SK-N-DZ (cell line): ENCODE data around the gene ZNF595. TPM values are rescaled to one million over a fixed set of nuclear protein-coding genes. Genes with fewer than 3 reads are reported as not detected.
"Not testable (repeated sequence)": the region's sequence is repeated elsewhere in the genome, so short reads cannot be mapped to it uniquely, and the experiment has no call there.

Experiments used
- DNase-seq: peaks from one replicate; pipeline ENCODE4 v3.0.0-alpha.2; 2015; ENCODE audit warnings: low spot score
- polyA plus RNA-seq, 2 experiments: library from polyadenylated mRNA; depleted of rRNA; stranded (reverse); fragments of >200 nt; gene quantifications; 2 replicates each; pipeline ENCODE4 v1.2.3, GENCODE V29; 2014

The ZNF595 gene
- polyA plus RNA-seq (2014; cell fraction: cytosol; rRNA removed) = 267 and 319 TPM in 2 replicates
- polyA plus RNA-seq (2014; cell fraction: nucleus; rRNA removed) = 120 and 156 TPM in 2 replicates

GRCh38 chr4:52804-53479 is at the start of gene ZNF595:
ZNF595 (plus strand) TSS chr4:53321; CDS start chr4:53489, 168 bp downstream.
- DNase-seq = not testable (repeated sequence)

- DNase-seq = peak; percentile 20
These were observed 42.9 kb upstream of the ZNF595 start for GRCh38 chr4:9937-10870.

DNA sequence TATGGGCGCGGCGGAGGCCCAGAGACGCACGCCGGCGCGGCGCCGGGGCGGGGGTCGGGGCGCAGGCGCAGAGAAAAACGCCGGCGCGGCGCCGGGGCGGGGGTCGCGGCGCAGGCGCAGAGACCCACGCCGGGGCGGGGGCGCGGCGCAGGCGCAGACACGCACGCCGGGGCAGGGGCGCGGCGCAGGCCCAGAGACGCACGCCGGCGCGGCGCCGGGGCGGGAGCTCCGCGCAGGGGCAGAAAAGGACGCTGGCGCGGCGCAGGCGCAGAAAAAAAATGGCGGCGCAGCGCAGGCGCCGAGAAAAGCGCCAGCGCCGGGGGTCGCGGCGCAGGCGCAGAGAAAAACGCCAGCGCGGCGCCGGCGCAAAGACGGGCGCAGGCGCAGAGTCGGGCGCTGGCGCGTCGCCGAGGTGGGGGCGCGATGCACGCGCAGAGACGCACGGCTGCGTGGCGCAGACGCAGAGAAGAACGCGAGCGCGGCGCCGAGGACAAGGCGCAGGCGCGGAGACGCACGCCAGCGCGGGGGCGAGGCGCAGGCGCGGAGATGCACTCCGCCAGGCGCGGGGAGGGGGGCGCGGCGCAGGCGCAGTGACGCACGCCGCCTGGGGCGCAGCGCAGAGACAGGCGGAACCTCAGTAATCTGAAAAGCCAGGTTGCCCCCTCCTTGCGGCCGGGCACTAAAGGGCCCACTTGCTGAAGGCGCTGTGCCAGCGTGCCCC is 41.9 kb upstream of the ZNF595 start:
- DNase-seq = not testable (repeated sequence)

GRCh38 chr4:11816-12417 is 41.2 kb upstream of the ZNF595 start:
- not testable (repeated sequence) for DNase-seq

DNA sequence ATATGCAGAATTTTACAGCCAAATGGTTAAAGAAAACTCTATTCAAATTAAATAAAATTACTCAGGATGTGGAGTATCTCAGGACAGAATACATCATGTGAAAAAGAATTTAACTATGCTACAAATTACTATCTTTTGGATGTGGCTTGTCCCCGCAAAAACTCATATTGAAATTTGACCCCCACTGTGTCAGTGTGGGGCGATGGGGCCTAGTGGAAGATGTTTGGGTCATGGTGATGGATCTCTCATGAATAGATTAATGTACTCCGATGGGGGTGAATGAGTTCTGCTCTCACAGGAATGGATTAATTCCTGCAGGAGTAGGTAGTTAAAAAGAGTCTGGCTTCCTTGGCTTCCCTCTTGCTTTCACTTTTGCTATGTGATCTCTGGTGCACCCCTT is 35.0 kb upstream of the ZNF595 start:
- not testable (repeated sequence) for DNase-seq

DNA sequence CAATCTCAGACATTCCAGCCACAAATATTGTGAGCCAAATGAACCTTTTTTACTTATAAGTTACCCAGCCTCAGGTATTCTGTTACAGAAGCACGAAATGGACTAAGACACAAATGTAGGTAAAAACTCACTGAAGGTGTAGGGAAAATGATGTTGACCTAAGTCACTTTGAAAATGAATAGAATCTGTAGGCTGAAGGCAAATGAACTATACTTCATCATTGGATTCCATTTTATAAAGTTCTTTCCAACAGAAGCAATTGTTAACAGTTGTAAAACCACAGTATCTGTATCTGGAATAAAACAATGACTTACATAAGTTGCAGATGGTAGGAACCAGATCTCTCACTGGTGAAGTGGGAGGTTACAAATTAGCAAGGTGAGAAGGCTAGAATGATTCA is 34.5 kb upstream of the ZNF595 start:
- not testable (repeated sequence) for DNase-seq

GRCh38 chr4:22882-23281 is 30.2 kb upstream of the ZNF595 start:
- not testable (repeated sequence) for DNase-seq

DNA sequence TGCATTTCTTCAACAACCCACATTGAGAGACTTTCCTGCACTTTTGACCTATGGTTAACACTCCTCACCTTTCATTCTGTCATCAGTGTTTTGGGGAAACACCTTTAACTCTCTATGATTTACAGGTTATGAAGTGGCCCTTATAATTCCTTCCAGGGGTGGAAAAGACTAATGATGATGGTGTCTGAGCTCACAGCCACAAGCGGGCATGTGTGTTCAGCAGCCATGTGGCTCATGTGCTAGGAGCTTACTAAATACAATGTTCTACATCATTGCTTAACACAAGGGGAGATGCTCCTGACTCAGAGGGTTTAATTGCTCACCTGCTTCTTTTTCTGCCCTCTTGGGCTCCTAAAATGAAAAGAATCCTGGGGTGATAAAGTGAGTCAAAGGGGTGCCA is 28.8 kb upstream of the ZNF595 start:
- DNase-seq = not testable (repeated sequence)

- not testable (repeated sequence) for DNase-seq
These were observed 25.6 kb upstream of the ZNF595 start for GRCh38 chr4:27501-27900.

GRCh38 chr4:28767-29542 is 24.2 kb upstream of the ZNF595 start:
- DNase-seq = not testable (repeated sequence)

- not testable (repeated sequence) for DNase-seq
These were observed 19.8 kb upstream of the ZNF595 start for GRCh38 chr4:33314-33713.

- DNase-seq = peak; percentile 0
These were observed 16.3 kb upstream of the ZNF595 start for GRCh38 chr4:36559-37415.

- DNase-seq = not testable (repeated sequence)
These were observed 14.9 kb upstream of the ZNF595 start for GRCh38 chr4:38202-38601.

DNA sequence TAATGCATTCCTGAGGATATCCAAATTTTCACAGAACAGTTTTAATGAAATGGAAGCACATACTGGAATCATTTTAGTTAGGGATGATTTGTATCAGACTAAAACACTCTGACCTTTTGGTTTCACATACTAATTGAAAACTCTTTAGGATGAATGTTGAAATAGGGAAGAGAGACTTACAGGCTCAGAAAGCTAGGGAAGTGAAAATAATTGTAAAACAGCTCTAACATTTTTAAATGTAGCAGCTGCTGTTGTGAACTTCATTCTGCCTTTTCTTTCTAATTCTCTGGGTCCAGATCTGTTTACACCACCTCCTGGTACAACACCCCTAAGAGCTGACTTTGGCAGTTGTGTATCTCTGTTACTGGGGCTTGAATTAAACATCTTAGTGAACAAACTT is 9.7 kb upstream of the ZNF595 start:
- DNase-seq = not testable (repeated sequence)

DNA sequence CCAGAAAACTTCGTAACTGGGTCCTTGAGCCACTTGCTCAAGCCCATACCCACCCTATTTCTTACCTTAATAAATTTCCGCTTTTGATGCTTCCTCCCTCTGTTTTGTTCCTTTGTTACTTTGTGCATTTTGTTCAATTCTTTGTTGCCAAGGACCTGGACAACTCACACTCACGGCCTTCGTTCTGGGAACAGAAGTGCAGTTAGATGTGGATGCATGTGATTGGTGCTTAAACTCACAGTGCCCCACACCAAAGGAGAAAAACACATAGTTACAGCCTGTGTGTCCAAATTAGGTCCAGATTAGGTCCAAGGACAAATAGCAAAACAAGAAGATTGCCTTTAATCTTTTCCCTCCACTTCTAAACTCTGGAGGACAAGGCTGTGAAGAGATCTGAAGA is 1.9 kb upstream of the ZNF595 start:
- DNase-seq = not testable (repeated sequence)

- DNase-seq = not testable (repeated sequence)
These were observed 1.4 kb upstream of the ZNF595 start for GRCh38 chr4:51655-52277.

DNA sequence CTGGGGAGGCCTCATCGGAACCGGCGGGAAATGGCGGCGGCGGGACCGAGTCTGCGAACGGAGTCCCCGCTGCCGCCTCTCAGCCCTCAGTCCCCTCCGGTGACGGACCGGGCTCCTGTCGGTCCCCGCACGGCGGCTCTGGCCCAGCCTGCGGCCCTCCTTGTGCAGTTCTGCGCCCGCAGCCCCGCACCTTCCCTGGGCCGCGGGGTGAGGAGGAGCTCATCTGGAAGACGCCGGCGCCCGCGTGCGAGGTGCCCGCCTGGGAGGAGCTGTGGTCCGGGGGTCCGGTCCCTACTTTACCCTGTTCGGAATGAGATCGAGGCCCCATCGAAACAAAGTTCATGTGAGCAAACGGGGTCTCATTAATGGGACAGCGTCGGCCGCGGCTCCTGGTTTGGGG is 400 bp downstream of the ZNF595 start:
- DNase-seq = not testable (repeated sequence)

DNA sequence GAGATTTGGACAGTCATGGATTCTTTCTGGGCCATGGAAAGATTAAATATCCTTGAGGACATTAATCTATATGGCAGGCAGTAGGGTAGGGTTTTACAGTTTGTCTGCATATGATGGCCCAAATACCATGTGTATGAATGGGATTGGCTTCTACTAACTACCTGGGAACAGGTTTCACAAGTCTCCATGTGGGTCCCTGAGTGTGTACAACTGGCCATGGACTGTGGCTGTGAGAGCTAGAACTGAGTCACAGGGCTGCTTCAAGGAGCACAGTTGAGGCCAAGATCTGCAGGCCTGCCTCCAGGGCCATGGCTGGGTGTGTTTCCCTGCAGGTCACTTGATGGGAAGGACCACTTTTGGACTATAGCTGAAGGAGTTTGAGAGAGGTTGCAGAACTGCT is 11.6 kb downstream of the ZNF595 start:
- not testable (repeated sequence) for DNase-seq

DNA sequence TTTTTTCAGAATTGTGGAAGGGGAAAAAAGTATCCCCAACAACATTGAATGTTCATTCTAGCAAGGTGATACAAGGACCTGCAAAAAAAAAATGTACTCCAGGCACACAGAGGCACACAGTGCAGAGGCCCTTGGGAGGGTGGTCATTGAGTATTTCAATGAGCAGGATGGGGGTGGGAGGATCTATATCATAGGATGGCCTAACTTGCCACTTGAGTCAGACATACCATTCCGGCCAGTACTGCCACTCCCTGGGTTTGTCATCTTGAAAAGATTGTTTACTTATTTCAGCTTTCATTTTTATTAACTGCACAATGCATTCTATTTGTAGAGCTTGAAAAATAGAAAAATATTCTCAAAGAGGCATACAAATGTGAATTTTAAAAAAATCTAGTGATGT is 18.7 kb downstream of the ZNF595 start:
- no peak for DNase-seq
